ENCODE results near the gene TRIM47.
"Not testable (repeated sequence)": the region's sequence is repeated elsewhere in the genome, so short reads cannot be mapped to it uniquely, and the experiment has no call there.

Gene TRIM47

DNA sequence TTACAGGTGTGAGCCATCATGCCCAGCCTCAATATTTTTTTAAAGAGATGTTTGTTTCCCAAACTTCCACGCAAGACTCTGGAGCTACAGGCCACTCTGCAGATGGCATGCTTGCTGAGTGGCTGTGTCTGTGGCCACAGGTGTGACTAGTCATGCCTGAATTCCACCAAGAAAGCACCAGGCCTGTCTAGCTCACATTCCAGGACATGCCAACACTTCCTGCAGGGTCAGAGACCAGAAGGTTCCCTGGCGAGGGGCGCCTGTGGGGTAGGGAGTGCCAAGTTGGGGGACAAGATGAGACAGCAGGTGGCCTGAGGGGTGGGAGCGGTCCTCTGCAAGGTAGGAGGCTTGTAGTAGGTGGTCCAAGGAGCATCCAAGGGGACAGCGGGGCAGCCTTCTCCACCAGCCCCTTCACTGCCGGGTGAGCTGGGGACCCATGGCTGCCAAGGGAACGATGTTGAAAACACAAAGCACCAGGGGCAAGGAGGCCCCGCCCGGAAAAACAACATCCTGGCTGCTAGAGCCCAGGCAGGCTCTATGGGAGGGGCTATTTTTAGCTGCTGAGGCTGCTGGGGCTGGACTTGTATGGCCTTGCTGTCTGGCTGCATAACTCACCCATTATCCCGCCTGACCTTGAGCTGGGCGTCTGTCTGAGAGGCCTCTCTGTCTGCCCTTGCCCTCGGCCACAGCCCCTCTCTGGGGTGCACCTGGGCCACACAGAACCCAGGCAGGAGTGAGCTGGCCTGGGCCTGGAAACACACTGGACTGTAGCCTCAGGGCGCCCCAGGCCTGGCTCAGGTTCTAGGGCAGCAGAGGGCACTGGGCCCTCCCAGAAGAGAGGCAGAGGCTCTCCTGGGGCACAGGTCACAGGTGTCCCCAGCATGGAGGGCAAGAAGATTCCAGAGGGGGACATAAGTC is 5.7 kb downstream of the TRIM47 start:
- H3K27ac Mint-ChIP-seq, result peak overlapping the region; percentile 26
- ATAC-seq, result no peak
- no peak for DNase-seq
- no peak overlapping the region for H3K4me3 Mint-ChIP-seq
- no peaks in the 10 kb centered on the region for H3K9me3 Mint-ChIP-seq
- peaks cover 22% of the 10 kb centered on the region for H3K4me1 Mint-ChIP-seq
- no peaks in the 10 kb centered on the region for H3K36me3 Mint-ChIP-seq (ENCODE audit: low read depth)
- no peaks in the 10 kb centered on the region for H3K27me3 Mint-ChIP-seq

DNA sequence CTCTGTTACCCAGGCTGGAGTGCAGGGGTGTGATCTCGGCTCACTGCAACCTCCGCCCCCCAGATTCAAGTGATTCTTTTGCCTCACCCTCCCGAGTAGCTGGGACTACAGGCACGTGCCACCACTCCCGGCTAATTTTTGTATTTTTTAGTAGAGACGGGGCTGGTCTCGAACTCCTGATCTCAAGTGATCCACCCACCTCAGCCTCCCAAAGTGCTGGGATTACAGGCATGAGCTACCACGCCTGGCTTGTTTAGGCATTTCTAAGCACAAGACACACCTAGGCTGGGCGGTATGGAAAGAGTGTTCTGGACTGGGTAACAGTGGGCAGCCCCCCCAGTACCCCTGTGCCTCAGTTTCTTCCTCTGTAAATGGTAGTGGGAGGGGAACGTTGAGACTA is 8.2 kb downstream of the TRIM47 start:
- not testable (repeated sequence) for H3K9me3 Mint-ChIP-seq; ATAC-seq; H3K27ac Mint-ChIP-seq; DNase-seq; H3K36me3 Mint-ChIP-seq (ENCODE audit: low read depth); H3K4me3 Mint-ChIP-seq; H3K27me3 Mint-ChIP-seq; H3K4me1 Mint-ChIP-seq

DNA sequence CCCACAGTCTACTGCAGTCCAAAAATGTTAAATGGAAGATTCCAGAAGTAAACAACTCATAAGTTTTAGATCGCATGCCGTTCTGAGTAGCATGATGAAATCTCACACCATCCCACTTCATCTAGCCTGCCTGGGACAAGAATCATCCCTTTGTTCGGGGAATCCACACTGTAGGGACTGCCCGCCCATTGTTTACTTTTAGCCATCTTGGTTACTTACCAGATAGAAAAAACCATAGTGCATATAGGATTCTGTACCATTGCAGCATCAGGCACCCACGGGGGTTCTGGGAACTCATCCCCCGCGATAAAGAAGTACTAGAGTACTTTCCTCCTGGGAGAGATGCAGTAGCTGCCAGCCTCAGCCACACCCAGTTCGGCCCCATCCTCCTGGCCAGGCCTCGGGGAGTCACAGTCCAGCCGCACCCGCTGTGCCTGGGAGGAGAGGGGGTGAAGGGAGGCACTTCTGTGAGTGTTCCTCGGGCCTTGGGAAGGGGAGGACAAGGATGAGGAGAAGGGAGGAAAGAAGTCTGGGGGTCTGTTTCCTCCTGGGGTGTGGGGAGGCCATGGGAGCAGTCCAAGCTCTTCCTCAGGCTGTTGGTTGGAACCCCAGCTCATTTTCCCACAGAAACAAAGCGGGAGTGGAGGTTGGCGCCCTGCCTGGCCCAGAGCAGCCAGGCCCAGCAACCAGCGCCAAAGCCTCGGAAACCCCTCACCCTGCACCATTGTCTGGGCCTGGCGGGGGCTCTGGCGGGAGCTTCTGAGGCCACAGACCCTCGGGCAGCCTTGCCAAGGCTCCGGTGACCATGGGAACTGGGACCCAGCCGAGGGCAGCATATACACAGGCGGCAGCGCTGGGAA is 8.9 kb downstream of the TRIM47 start:
- Mint-ChIP-seq H3K4me1 (peaks cover 13% of the 10 kb centered on the region), H3K4me3 (no peak overlapping the region), H3K36me3 (ENCODE audit: low read depth) (no peaks in the 10 kb centered on the region), H3K27me3 (no peaks in the 10 kb centered on the region), H3K9me3 (no peaks in the 10 kb centered on the region), H3K27ac (no peak overlapping the region)
- DNase-seq (no peak), ATAC-seq (no peak)

- ATAC-seq; DNase-seq; H3K36me3 Mint-ChIP-seq (ENCODE audit: low read depth); H3K27me3 Mint-ChIP-seq; H3K27ac Mint-ChIP-seq; H3K9me3 Mint-ChIP-seq; H3K4me3 Mint-ChIP-seq: not testable (repeated sequence)
- peaks cover 20% of the 10 kb centered on the region for H3K4me1 Mint-ChIP-seq
Measured at GRCh38 chr17:75868730-75869281, 9.6 kb downstream of the TRIM47 start.

GRCh38 chr17:75865404-75866188 is 12.8 kb downstream of the TRIM47 start:
- DNase-seq; H3K9me3 Mint-ChIP-seq; H3K27ac Mint-ChIP-seq; ATAC-seq; H3K27me3 Mint-ChIP-seq; H3K4me3 Mint-ChIP-seq; H3K36me3 Mint-ChIP-seq (ENCODE audit: low read depth): not testable (repeated sequence)
- peaks cover 21% of the 10 kb centered on the region for H3K4me1 Mint-ChIP-seq

GRCh38 chr17:75864887-75865286 is 13.5 kb downstream of the TRIM47 start:
- Mint-ChIP-seq H3K27ac (peak overlapping the region; percentile 44), H3K4me1 (peaks cover 21% of the 10 kb centered on the region)
- not testable (repeated sequence) for DNase-seq; H3K4me3 Mint-ChIP-seq; H3K27me3 Mint-ChIP-seq; H3K9me3 Mint-ChIP-seq; H3K36me3 Mint-ChIP-seq (ENCODE audit: low read depth)
- ATAC-seq, result peak; percentile 11

- Mint-ChIP-seq H3K4me3 (peak overlapping the region; percentile 6), H3K9me3 (no peaks in the 10 kb centered on the region), H3K4me1 (peaks cover 23% of the 10 kb centered on the region), H3K27me3 (no peaks in the 10 kb centered on the region), H3K27ac (peak overlapping the region; percentile 44), H3K36me3 (ENCODE audit: low read depth) (no peaks in the 10 kb centered on the region)
- peak; percentile 46 for DNase-seq
- ATAC-seq, result peak; percentile 74
Measured at GRCh38 chr17:75864448-75864871, 13.9 kb downstream of the TRIM47 start.

DNA sequence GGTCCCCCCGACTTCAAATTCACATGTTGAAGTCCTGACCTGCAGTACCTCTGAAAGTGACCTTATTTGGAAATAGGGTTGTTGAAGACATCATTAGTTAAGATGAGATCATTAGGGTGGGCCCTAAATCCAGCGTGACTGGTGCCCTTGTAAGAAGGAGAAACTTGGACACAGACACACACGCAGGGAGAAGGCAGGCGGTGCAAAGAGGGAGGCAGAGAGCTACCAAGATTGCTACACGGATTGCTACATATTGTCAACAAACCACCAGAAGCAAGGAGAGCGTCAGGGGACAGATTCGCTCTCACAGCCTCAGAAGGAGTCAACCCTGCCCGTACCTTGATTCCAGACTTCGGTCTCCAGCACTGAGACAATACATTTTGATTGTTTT is 16.5 kb downstream of the TRIM47 start:
- no peak overlapping the region for H3K4me3 Mint-ChIP-seq
- no peaks in the 10 kb centered on the region for H3K36me3 Mint-ChIP-seq (ENCODE audit: low read depth)
- H3K9me3 Mint-ChIP-seq, result no peaks in the 10 kb centered on the region
- peaks cover 39% of the 10 kb centered on the region for H3K4me1 Mint-ChIP-seq
- H3K27ac Mint-ChIP-seq, result no peak overlapping the region
- ATAC-seq, result no peak
- no peak for DNase-seq
- H3K27me3 Mint-ChIP-seq, result no peaks in the 10 kb centered on the region

GRCh38 chr17:75859358-75859757 is 19.0 kb downstream of the TRIM47 start:
- not testable (repeated sequence) for H3K4me3 Mint-ChIP-seq; H3K9me3 Mint-ChIP-seq; ATAC-seq; H3K36me3 Mint-ChIP-seq (ENCODE audit: low read depth); DNase-seq; H3K27me3 Mint-ChIP-seq; H3K27ac Mint-ChIP-seq
- peaks cover 34% of the 10 kb centered on the region for H3K4me1 Mint-ChIP-seq

GRCh38 chr17:75856062-75856756 is 22.2 kb downstream of the TRIM47 start:
- Mint-ChIP-seq H3K27me3 (no peaks in the 10 kb centered on the region), H3K4me3 (no peak overlapping the region), H3K36me3 (ENCODE audit: low read depth) (no peaks in the 10 kb centered on the region), H3K9me3 (no peaks in the 10 kb centered on the region), H3K4me1 (peaks cover 40% of the 10 kb centered on the region), H3K27ac (peak overlapping the region; percentile 90)
- DNase-seq (peak; percentile 63), ATAC-seq (no peak)

DNA sequence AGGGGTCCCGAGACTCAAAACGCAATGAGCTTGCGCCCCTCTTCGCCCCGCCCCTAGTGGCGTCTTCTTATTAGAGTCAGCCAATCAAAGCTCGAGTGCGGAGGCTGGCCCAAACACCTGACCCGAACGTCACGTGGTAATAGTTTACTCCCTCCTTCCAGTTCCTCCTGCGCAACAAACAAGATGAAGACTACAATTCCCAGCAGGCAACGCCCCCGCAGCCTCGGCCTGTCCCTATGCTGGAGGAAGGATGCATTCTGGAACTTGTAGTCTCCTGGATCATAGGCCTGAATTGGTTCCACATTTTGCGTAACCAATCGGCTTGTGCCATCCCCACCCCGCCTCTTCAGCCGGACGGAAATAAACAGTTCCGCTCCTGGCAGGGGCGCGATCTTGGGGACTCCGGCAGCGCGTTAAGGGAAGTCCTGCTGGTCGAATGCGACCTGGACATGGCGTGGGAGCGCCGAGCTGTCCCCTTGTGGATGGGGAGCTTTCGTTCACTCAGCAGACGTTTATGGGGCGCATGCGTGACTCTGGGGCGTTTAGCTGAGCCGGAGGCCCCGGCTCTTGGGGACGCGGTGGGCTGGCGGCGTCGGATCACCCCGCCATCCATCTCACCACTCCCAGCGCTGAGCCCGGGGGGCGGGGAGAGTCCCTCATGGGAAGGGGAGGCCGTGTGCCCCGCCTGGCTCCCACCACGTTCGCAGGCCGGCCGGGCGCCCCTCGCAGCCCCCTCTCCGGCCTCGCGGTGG is 22.9 kb downstream of the TRIM47 start, which contains the start of gene WBP2:
Gene WBP2, minus strand, starts transcription at position 26 of the 752 bp plus-strand sequence. CDS start 38 bp downstream, outside the sequence.
- Mint-ChIP-seq H3K36me3 (ENCODE audit: low read depth) (no peaks in the 10 kb centered on the region), H3K27ac (peak within 1 kb of the TSS; percentile 90)

GRCh38 chr17:75854881-75855309 is 23.5 kb downstream of the TRIM47 start:
- H3K27me3 Mint-ChIP-seq, result no peaks in the 10 kb centered on the region
- H3K36me3 Mint-ChIP-seq (ENCODE audit: low read depth), result peaks cover under 1% of the 10 kb centered on the region
- no peaks in the 10 kb centered on the region for H3K9me3 Mint-ChIP-seq
- H3K27ac Mint-ChIP-seq, result no peak overlapping the region
- peaks cover 40% of the 10 kb centered on the region for H3K4me1 Mint-ChIP-seq
- no peak overlapping the region for H3K4me3 Mint-ChIP-seq
- no peak for DNase-seq
- ATAC-seq, result no peak

More for the DNA sequence above, 22.9 kb downstream of the TRIM47 start, which contains the start of gene WBP2:
- ATAC-seq (peak; percentile 95), DNase-seq (peak; percentile 95)
- Mint-ChIP-seq H3K27me3 (no peaks in the 10 kb centered on the region), H3K4me1 (peaks cover 40% of the 10 kb centered on the region), H3K9me3 (no peaks in the 10 kb centered on the region), H3K4me3 (no peak within 1 kb of the TSS)

All from activated naive CD8-positive, alpha-beta T cell treated with anti-CD3 and anti-CD28 coated beads, Interleukin-2, amount 50 U/mL, for 24 hours (primary cell).